ENCODE data around the gene CDC25B. TPM values are rescaled to one million over a fixed set of nuclear protein-coding genes. Genes with fewer than 3 reads are reported as not detected.

The CDC25B gene
- total and polyA plus RNA-seq, 2 of the 13 experiments (the other 11 are each of a cell fraction or from before 2014, with no cell fraction given) = 14.5 to 19.4 TPM

- TF ChIP-seq CHD2 (IDR thresholded peaks at IDR 0.05; ENCODE audit: low read depth, low read length) (no peak), LBX2 (CRISPR knock-in tag; IDR thresholded peaks at IDR 0.05; ENCODE audit: borderline replicate concordance) (peak; percentile 47; the same call in 1 of the 2 replicates), ELF1 (CRISPR knock-in tag; IDR thresholded peaks at IDR 0.05) (no peak), CAMTA2 (CRISPR knock-in tag; IDR thresholded peaks at IDR 0.05; ENCODE audit: borderline replicate concordance) (0 out of 2 replicates have a peak, but pooled peaks have one; percentile 21), ZNF446 (CRISPR knock-in tag; IDR thresholded peaks at IDR 0.05) (no peak), ISL2 (CRISPR knock-in tag; IDR thresholded peaks at IDR 0.05) (no peak), DNMT3B (CRISPR knock-in tag; conservative IDR thresholded peaks at IDR 0.05) (no peak), PAWR (CRISPR knock-in tag; IDR thresholded peaks at IDR 0.05; ENCODE audit: borderline replicate concordance) (no peak), FOXA3 (CRISPR knock-in tag; IDR thresholded peaks at IDR 0.05) (no peak; the same call in 1 of the 2 replicates), ZNF557 (CRISPR knock-in tag; IDR thresholded peaks at IDR 0.05) (no peak), ZNF652 (CRISPR knock-in tag; IDR thresholded peaks at IDR 0.05; ENCODE audit: borderline replicate concordance, low read depth) (no peak), ZBTB1 (CRISPR knock-in tag; IDR thresholded peaks at IDR 0.05; ENCODE audit: borderline replicate concordance) (no peak), ZNF781 (CRISPR knock-in tag; IDR thresholded peaks at IDR 0.05; ENCODE audit: borderline replicate concordance, not compliant biosample characterization) (no peak), HIC2 (CRISPR knock-in tag; IDR thresholded peaks at IDR 0.05; ENCODE audit: low read depth) (0 out of 2 replicates have a peak, but pooled peaks have one; percentile 45), ZNF576 (CRISPR knock-in tag; IDR thresholded peaks at IDR 0.05) (no peak), ZNF33B (CRISPR knock-in tag; IDR thresholded peaks at IDR 0.05) (no peak; the same call in 1 of the 2 replicates), ZBTB38 (CRISPR knock-in tag; IDR thresholded peaks at IDR 0.05) (peak; percentile 80), SMARCE1 (IDR thresholded peaks at IDR 0.05; ENCODE audit: borderline replicate concordance) (no peak), NRL (CRISPR knock-in tag; IDR thresholded peaks at IDR 0.05; ENCODE audit: borderline replicate concordance) (no peak), ZNF317 (CRISPR knock-in tag; IDR thresholded peaks at IDR 0.05) (no peak), ATM (IDR thresholded peaks at IDR 0.05; ENCODE audit: borderline replicate concordance) (no peak)
- TF ChIP-seq, protein P1, sequence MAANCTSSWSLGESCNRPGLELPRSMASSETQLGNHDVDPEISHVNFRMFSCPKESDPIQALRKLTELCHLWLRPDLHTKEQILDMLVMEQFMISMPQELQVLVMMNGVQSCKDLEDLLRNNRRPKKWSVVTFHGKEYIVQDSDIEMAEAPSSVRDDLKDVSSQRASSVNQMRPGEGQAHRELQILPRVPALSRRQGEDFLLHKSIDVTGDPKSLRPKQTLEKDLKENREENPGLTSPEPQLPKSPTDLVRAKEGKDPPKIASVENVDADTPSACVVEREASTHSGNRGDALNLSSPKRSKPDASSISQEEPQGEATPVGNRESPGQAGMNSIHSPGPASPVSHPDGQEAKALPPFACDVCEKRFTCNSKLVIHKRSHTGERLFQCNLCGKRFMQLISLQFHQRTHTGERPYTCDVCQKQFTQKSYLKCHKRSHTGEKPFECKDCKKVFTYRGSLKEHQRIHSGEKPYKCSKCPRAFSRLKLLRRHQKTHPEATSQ (CRISPR knock-in tag; IDR thresholded peaks at IDR 0.05; ENCODE audit: borderline replicate concordance) = no peak
- TF ChIP-seq, protein P2, sequence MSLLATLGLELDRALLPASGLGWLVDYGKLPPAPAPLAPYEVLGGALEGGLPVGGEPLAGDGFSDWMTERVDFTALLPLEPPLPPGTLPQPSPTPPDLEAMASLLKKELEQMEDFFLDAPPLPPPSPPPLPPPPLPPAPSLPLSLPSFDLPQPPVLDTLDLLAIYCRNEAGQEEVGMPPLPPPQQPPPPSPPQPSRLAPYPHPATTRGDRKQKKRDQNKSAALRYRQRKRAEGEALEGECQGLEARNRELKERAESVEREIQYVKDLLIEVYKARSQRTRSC (CRISPR knock-in tag; IDR thresholded peaks at IDR 0.05; ENCODE audit: low read depth) = 0 out of 2 replicates have a peak, but pooled peaks have one; percentile 23
- TF ChIP-seq, protein P3, sequence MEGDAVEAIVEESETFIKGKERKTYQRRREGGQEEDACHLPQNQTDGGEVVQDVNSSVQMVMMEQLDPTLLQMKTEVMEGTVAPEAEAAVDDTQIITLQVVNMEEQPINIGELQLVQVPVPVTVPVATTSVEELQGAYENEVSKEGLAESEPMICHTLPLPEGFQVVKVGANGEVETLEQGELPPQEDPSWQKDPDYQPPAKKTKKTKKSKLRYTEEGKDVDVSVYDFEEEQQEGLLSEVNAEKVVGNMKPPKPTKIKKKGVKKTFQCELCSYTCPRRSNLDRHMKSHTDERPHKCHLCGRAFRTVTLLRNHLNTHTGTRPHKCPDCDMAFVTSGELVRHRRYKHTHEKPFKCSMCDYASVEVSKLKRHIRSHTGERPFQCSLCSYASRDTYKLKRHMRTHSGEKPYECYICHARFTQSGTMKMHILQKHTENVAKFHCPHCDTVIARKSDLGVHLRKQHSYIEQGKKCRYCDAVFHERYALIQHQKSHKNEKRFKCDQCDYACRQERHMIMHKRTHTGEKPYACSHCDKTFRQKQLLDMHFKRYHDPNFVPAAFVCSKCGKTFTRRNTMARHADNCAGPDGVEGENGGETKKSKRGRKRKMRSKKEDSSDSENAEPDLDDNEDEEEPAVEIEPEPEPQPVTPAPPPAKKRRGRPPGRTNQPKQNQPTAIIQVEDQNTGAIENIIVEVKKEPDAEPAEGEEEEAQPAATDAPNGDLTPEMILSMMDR (CRISPR knock-in tag; IDR thresholded peaks at IDR 0.05) = peak; percentile 96
These were observed 46.2 kb upstream of the CDC25B start (continued) for GRCh38 chr20:3749689-3750531.

Data from HepG2 (cell line).